Neural cell (in vitro differentiated cells): ENCODE measurements around the gene DCANP1.

Experiments
- MXI1 ChIP-seq: fragments of 450-650 bp; conservative IDR thresholded peaks from 2 replicates; pipeline ENCODE4 v1.6.1; 2014; ENCODE audit warnings: antibody characterized with exemption, mild to moderate bottlenecking; ENCODE audit not compliant: poor library complexity, severe bottlenecking
- TF ChIP-seq, protein P1 (sequence below): fragments of 450-650 bp; IDR thresholded peaks from 2 replicates; pipeline ENCODE4 v1.5.1; 2014; ENCODE audit warnings: antibody characterized with exemption, mild to moderate bottlenecking, moderate library complexity; ENCODE audit not compliant: poor library complexity, severe bottlenecking

DNA sequence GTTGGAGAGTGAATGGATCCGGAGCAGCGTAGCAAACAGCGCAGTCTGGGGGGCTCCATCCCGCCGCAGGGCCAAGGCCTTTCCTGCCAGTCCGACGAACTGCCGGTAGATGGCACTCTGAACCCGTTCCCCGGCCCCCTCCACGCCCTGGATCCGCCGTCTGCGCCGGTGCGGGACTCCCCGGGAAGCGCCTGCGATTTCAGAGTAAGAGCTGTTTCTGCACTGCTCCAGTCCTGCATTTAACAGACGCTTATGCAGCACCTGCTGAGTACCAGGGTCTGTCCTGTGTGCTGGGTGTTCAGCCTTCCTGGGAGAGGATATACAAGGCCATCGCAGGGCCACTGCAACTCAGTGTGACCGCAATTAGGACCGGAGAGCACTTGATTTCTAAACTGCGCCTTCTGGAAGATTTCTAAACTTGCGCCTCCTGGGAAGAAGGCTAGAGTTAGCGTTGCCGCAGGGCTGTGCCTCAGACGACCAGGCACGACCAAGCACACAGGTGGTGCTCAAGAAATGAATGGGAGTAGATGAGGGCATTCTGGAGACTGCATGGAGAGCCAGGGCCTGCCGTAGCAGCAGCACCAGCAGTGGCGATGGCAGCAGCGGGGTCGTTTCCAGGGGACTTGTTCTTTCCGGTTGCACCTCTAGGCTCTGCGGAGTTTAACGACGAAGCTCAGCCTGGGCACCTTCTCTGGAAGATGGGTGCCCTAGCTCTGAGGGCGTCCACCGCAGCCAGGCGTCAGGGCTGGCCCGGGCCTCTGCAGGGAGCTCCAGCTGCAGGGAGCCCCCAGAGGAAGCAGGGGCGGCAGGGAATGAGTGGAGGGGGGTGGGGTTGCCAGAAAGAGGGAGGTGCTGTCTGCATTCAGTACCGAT lies 19.3 kb upstream of the DCANP1 start:
- TF ChIP-seq, protein P1, sequence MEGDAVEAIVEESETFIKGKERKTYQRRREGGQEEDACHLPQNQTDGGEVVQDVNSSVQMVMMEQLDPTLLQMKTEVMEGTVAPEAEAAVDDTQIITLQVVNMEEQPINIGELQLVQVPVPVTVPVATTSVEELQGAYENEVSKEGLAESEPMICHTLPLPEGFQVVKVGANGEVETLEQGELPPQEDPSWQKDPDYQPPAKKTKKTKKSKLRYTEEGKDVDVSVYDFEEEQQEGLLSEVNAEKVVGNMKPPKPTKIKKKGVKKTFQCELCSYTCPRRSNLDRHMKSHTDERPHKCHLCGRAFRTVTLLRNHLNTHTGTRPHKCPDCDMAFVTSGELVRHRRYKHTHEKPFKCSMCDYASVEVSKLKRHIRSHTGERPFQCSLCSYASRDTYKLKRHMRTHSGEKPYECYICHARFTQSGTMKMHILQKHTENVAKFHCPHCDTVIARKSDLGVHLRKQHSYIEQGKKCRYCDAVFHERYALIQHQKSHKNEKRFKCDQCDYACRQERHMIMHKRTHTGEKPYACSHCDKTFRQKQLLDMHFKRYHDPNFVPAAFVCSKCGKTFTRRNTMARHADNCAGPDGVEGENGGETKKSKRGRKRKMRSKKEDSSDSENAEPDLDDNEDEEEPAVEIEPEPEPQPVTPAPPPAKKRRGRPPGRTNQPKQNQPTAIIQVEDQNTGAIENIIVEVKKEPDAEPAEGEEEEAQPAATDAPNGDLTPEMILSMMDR, result peak; percentile 98
- TF ChIP-seq MXI1, result no peak
